ENCODE measurements around the gene LEPROT. TPM values are rescaled to one million over a fixed set of nuclear protein-coding genes. Genes with fewer than 3 reads are reported as not detected.
"Not testable (repeated sequence)": the region's sequence is repeated elsewhere in the genome, so short reads cannot be mapped to it uniquely, and the experiment has no call there.

Gene LEPROT
- total RNA-seq, 1 donor from 2014 or later, result 158 TPM

GRCh38 chr1:65457868-65458267, 37.4 kb downstream of the LEPROT start:
- H3K27ac Mint-ChIP-seq (ENCODE audit: unreplicated experiment), result no peak overlapping the region
- TF ChIP-seq CTCF (IDR thresholded peaks at IDR 0.05), result no peak
- DNase-seq (ENCODE audit: extremely low spot score, unreplicated experiment), result no peak
- no peaks in the 10 kb centered on the region for H3K27me3 Mint-ChIP-seq (ENCODE audit: unreplicated experiment)
- peaks cover 3% of the 10 kb centered on the region for H3K4me1 Mint-ChIP-seq (ENCODE audit: unreplicated experiment)
- H3K36me3 Mint-ChIP-seq (ENCODE audit: unreplicated experiment), result peaks cover 4% of the 10 kb centered on the region
- peaks cover 14% of the 10 kb centered on the region for H3K9me3 Mint-ChIP-seq (ENCODE audit: unreplicated experiment)
- H3K4me3 Mint-ChIP-seq (ENCODE audit: unreplicated experiment), result no peak overlapping the region

- H3K9me3 Mint-ChIP-seq (ENCODE audit: unreplicated experiment), result peaks cover 14% of the 10 kb centered on the region
- no peak overlapping the region for H3K27ac Mint-ChIP-seq (ENCODE audit: unreplicated experiment)
- no peak for DNase-seq (ENCODE audit: extremely low spot score, unreplicated experiment)
- no peak overlapping the region for H3K4me3 Mint-ChIP-seq (ENCODE audit: unreplicated experiment)
- H3K27me3 Mint-ChIP-seq (ENCODE audit: unreplicated experiment), result no peaks in the 10 kb centered on the region
- peaks cover 3% of the 10 kb centered on the region for H3K4me1 Mint-ChIP-seq (ENCODE audit: unreplicated experiment)
- peaks cover 6% of the 10 kb centered on the region for H3K36me3 Mint-ChIP-seq (ENCODE audit: unreplicated experiment)
- TF ChIP-seq CTCF (IDR thresholded peaks at IDR 0.05), result no peak
Observed at GRCh38 chr1:65458730-65459396, 38.4 kb downstream of the LEPROT start.

GRCh38 chr1:65459397-65459768, 38.9 kb downstream of the LEPROT start:
- DNase-seq (ENCODE audit: extremely low spot score, unreplicated experiment), result no peak
- peak; percentile 53 for TF ChIP-seq CTCF (IDR thresholded peaks at IDR 0.05)
- peaks cover 6% of the 10 kb centered on the region for H3K36me3 Mint-ChIP-seq (ENCODE audit: unreplicated experiment)
- H3K27ac Mint-ChIP-seq (ENCODE audit: unreplicated experiment), result no peak overlapping the region
- peaks cover 14% of the 10 kb centered on the region for H3K9me3 Mint-ChIP-seq (ENCODE audit: unreplicated experiment)
- no peaks in the 10 kb centered on the region for H3K27me3 Mint-ChIP-seq (ENCODE audit: unreplicated experiment)
- no peak overlapping the region for H3K4me3 Mint-ChIP-seq (ENCODE audit: unreplicated experiment)
- H3K4me1 Mint-ChIP-seq (ENCODE audit: unreplicated experiment), result peaks cover 3% of the 10 kb centered on the region

GRCh38 chr1:65465837-65466236, 45.4 kb downstream of the LEPROT start:
- H3K4me1 Mint-ChIP-seq (ENCODE audit: unreplicated experiment); H3K27me3 Mint-ChIP-seq (ENCODE audit: unreplicated experiment); H3K4me3 Mint-ChIP-seq (ENCODE audit: unreplicated experiment); H3K27ac Mint-ChIP-seq (ENCODE audit: unreplicated experiment); H3K36me3 Mint-ChIP-seq (ENCODE audit: unreplicated experiment); DNase-seq (ENCODE audit: extremely low spot score, unreplicated experiment); H3K9me3 Mint-ChIP-seq (ENCODE audit: unreplicated experiment): not testable (repeated sequence)

GRCh38 chr1:65467536-65467935, 47.1 kb downstream of the LEPROT start:
- Mint-ChIP-seq H3K27me3 (ENCODE audit: unreplicated experiment) (no peaks in the 10 kb centered on the region), H3K9me3 (ENCODE audit: unreplicated experiment) (peaks cover 7% of the 10 kb centered on the region), H3K4me3 (ENCODE audit: unreplicated experiment) (no peak overlapping the region), H3K27ac (ENCODE audit: unreplicated experiment) (no peak overlapping the region), H3K4me1 (ENCODE audit: unreplicated experiment) (peaks cover 6% of the 10 kb centered on the region), H3K36me3 (ENCODE audit: unreplicated experiment) (peaks cover 3% of the 10 kb centered on the region)
- DNase-seq (ENCODE audit: extremely low spot score, unreplicated experiment), result no peak
- no peak for TF ChIP-seq CTCF (IDR thresholded peaks at IDR 0.05)

Measured in osteocyte (in vitro differentiated cells).